Measurements from ENCODE around the gene GATC.

Gene GATC

DNA sequence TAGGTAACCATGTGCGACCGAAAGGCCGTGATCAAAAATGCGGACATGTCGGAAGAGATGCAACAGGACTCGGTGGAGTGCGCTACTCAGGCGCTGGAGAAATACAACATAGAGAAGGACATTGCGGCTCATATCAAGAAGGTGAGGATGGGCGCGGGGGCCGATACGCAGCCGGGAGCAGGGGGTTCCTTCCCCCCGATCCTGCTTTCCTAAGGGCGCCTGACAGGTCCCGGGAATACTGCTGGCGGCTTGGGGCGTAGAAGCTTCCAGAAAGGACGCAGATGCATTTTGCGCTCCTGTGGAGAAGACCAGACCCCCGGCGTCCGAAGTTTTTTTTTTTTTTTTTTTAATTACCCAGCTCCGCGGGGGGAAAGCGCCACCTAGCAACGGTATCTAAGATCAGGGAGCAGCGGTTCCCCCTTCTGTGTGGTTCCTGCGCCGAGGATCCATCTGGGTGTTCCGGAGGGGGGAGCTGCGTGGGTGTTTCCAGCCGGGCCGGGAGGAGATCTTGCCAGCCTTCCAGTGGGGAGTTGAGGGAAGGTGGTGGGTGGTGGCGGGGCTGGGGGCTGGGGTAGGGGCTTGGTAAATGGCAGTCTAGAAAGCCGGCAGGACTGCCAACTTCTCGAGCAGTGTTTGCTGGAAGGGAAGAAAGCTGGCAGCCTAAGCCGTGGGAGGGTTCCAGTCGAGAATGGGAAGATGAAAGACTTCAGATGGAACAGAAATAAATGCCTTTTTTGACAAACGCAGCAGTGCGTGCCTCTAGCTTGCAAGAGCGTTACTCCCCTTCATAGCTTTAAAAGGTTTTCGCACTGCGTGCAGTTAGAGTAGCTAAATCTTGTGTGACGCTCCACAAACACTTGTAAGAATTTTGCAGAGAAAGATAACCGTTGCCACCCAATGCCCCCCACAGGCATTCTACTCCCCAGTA is 50.4 kb downstream of the GATC start:
- peak; percentile 73 for DNase-seq

GRCh38 chr12:120497524-120498150 is 51.4 kb downstream of the GATC start:
- no peak for DNase-seq

GRCh38 chr12:120498870-120499515 is 52.7 kb downstream of the GATC start:
- DNase-seq = no peak

- DNase-seq = no peak
Measured at GRCh38 chr12:120500581-120500980, 54.3 kb downstream of the GATC start.

- no peak for DNase-seq
Measured at GRCh38 chr12:120504587-120504986, 58.3 kb downstream of the GATC start.

- no peak for DNase-seq
Measured at GRCh38 chr12:120508537-120508936, 62.3 kb downstream of the GATC start.

Data from right kidney (tissue), 1 donor.